NB4 (cell line): ENCODE results near the gene PDE3A.

Experiments used
- POLR2A ChIP-seq: IDR thresholded peaks from 2 replicates; pipeline ENCODE4 v1.6.1; 2011; ENCODE audit warnings: mild to moderate bottlenecking; ENCODE audit not compliant: insufficient read length; ENCODE audit errors: extremely low read depth
- TF ChIP-seq, protein P1 (sequence below): IDR thresholded peaks from one replicate; pipeline ENCODE4 v1.5.1; 2012; ENCODE audit warnings: low read depth, low read length
- TF ChIP-seq, protein P2 (sequence below): IDR thresholded peaks from 2 replicates; pipeline ENCODE4 v1.6.1; 2011; ENCODE audit warnings: low read depth, low read length

GRCh38 chr12:20339060-20339459 is 29.3 kb upstream of the PDE3A start:
- TF ChIP-seq, protein P1, sequence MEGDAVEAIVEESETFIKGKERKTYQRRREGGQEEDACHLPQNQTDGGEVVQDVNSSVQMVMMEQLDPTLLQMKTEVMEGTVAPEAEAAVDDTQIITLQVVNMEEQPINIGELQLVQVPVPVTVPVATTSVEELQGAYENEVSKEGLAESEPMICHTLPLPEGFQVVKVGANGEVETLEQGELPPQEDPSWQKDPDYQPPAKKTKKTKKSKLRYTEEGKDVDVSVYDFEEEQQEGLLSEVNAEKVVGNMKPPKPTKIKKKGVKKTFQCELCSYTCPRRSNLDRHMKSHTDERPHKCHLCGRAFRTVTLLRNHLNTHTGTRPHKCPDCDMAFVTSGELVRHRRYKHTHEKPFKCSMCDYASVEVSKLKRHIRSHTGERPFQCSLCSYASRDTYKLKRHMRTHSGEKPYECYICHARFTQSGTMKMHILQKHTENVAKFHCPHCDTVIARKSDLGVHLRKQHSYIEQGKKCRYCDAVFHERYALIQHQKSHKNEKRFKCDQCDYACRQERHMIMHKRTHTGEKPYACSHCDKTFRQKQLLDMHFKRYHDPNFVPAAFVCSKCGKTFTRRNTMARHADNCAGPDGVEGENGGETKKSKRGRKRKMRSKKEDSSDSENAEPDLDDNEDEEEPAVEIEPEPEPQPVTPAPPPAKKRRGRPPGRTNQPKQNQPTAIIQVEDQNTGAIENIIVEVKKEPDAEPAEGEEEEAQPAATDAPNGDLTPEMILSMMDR, result no peak
- TF ChIP-seq, protein P2, sequence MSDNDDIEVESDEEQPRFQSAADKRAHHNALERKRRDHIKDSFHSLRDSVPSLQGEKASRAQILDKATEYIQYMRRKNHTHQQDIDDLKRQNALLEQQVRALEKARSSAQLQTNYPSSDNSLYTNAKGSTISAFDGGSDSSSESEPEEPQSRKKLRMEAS, result no peak
- no peak for TF ChIP-seq POLR2A
